Glutamatergic neuron (in vitro differentiated cells): ENCODE results near the gene ATF4. TPM values are rescaled to one million over a fixed set of nuclear protein-coding genes. Genes with fewer than 3 reads are reported as not detected.
"Not testable (repeated sequence)": the region's sequence is repeated elsewhere in the genome, so short reads cannot be mapped to it uniquely, and the experiment has no call there.

Source experiments
- DNase-seq: peaks from one replicate; pipeline ENCODE4 v3.0.0; 2022
- H3K27ac Mint-ChIP-seq: one replicate; pipeline ENCODE4 v1.8.0; 2020; ENCODE audit warnings: mild to moderate bottlenecking, mixed read lengths, inconsistent platforms; ENCODE audit not compliant: unreplicated experiment
- H3K27me3 Mint-ChIP-seq: one replicate; pipeline ENCODE4 v1.8.0; 2020; ENCODE audit warnings: mild to moderate bottlenecking, moderate library complexity, mixed read lengths, inconsistent platforms; ENCODE audit not compliant: unreplicated experiment
- H3K36me3 Mint-ChIP-seq: one replicate; pipeline ENCODE4 v1.8.0; 2020; ENCODE audit warnings: mild to moderate bottlenecking, mixed read lengths, inconsistent platforms; ENCODE audit not compliant: unreplicated experiment
- H3K4me1 Mint-ChIP-seq: one replicate; pipeline ENCODE4 v1.8.0; 2020; ENCODE audit warnings: mild to moderate bottlenecking, low read depth, mixed read lengths, inconsistent platforms; ENCODE audit not compliant: unreplicated experiment
- H3K4me3 Mint-ChIP-seq: one replicate; pipeline ENCODE4 v1.8.0; 2020; ENCODE audit warnings: mild to moderate bottlenecking, mixed read lengths, inconsistent platforms; ENCODE audit not compliant: unreplicated experiment
- H3K9me3 Mint-ChIP-seq: one replicate; pipeline ENCODE4 v1.8.0; 2020; ENCODE audit warnings: mild to moderate bottlenecking, moderate library complexity, mixed read lengths, inconsistent platforms; ENCODE audit not compliant: unreplicated experiment
- CTCF ChIP-seq: fragments of 200-600 bp; sonication (generic); IDR thresholded peaks from one replicate; pipeline ENCODE4 v1.5.0; 2021; ENCODE audit not compliant: partially characterized antibody, unreplicated experiment
- total RNA-seq: library from RNA; stranded (reverse); fragmentation: NEBNext Ultra II Directional; extraction: Animal tissue kit (Norgen Biotek cat#: 25700); gene quantifications from one replicate; pipeline ENCODE4 v1.2.1, GENCODE V29; 2021; ENCODE audit not compliant: unreplicated experiment

ATF4 gene
- total RNA-seq, 1 donor from 2014 or later = 509 TPM

- no peak for TF ChIP-seq CTCF
- peak overlapping the region; percentile 90 for H3K27ac Mint-ChIP-seq
- H3K9me3 Mint-ChIP-seq = peaks cover 13% of the 10 kb centered on the region
- peak; percentile 54 for DNase-seq
- peaks cover 14% of the 10 kb centered on the region for H3K36me3 Mint-ChIP-seq
- peaks cover 19% of the 10 kb centered on the region for H3K27me3 Mint-ChIP-seq
- peaks cover 25% of the 10 kb centered on the region for H3K4me1 Mint-ChIP-seq
- H3K4me3 Mint-ChIP-seq = peak overlapping the region; percentile 98
These were observed 1.2 kb upstream of the ATF4 start for GRCh38 chr22:39518996-39519680.

GRCh38 chr22:39519681-39520225 lies 609 bp upstream of the ATF4 start:
- Mint-ChIP-seq H3K27me3 (peaks cover 22% of the 10 kb centered on the region), H3K27ac (peak overlapping the region; percentile 100), H3K36me3 (peaks cover 14% of the 10 kb centered on the region), H3K4me1 (peaks cover 23% of the 10 kb centered on the region), H3K9me3 (peaks cover 14% of the 10 kb centered on the region), H3K4me3 (peak overlapping the region; percentile 98)
- no peak for TF ChIP-seq CTCF
- peak; percentile 93 for DNase-seq

DNA sequence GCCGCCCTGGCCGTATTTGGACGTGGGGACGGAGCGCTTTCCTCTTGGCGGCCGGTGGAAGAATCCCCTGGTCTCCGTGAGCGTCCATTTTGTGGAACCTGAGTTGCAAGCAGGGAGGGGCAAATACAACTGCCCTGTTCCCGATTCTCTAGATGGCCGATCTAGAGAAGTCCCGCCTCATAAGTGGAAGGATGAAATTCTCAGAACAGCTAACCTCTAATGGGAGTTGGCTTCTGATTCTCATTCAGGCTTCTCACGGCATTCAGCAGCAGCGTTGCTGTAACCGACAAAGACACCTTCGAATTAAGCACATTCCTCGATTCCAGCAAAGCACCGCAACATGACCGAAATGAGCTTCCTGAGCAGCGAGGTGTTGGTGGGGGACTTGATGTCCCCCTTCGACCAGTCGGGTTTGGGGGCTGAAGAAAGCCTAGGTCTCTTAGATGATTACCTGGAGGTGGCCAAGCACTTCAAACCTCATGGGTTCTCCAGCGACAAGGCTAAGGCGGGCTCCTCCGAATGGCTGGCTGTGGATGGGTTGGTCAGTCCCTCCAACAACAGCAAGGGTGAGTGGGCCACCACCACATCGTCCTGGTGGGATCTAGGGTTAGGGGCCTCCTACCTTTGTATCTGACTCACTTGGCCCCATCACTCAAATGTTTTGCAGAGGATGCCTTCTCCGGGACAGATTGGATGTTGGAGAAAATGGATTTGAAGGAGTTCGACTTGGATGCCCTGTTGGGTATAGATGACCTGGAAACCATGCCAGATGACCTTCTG lies 934 bp downstream of the ATF4 start:
- not testable (repeated sequence) for H3K36me3 Mint-ChIP-seq, DNase-seq
- H3K9me3 Mint-ChIP-seq = peaks cover 18% of the 10 kb centered on the region
- peak overlapping the region; percentile 100 for H3K27ac Mint-ChIP-seq
- peak overlapping the region; percentile 98 for H3K4me3 Mint-ChIP-seq
- H3K27me3 Mint-ChIP-seq = peaks cover 26% of the 10 kb centered on the region
- peaks cover 29% of the 10 kb centered on the region for H3K4me1 Mint-ChIP-seq

GRCh38 chr22:39522091-39522490 lies 1.7 kb downstream of the ATF4 start:
- H3K36me3 Mint-ChIP-seq, DNase-seq: not testable (repeated sequence)
- H3K9me3 Mint-ChIP-seq = peaks cover 18% of the 10 kb centered on the region
- H3K4me3 Mint-ChIP-seq = peak overlapping the region; percentile 98
- H3K4me1 Mint-ChIP-seq = peaks cover 31% of the 10 kb centered on the region
- H3K27me3 Mint-ChIP-seq = peaks cover 27% of the 10 kb centered on the region
- H3K27ac Mint-ChIP-seq = peak overlapping the region; percentile 100

- no peak for DNase-seq
- TF ChIP-seq CTCF = no peak
- peaks cover 9% of the 10 kb centered on the region for H3K36me3 Mint-ChIP-seq
- H3K4me3 Mint-ChIP-seq = peak overlapping the region; percentile 98
- H3K27me3 Mint-ChIP-seq = peaks cover 27% of the 10 kb centered on the region
- peak overlapping the region; percentile 100 for H3K27ac Mint-ChIP-seq
- H3K4me1 Mint-ChIP-seq = peaks cover 37% of the 10 kb centered on the region
- peaks cover 18% of the 10 kb centered on the region for H3K9me3 Mint-ChIP-seq
These were observed 2.4 kb downstream of the ATF4 start for GRCh38 chr22:39522567-39523300.
